Liver (tissue), 9 donors: ENCODE measurements around the gene CDH13. TPM values are rescaled to one million over a fixed set of nuclear protein-coding genes. Genes with fewer than 3 reads are reported as not detected.

ENCODE experiments used
- DNase-seq: peaks from one replicate; pipeline ENCODE4 v3.0.0-alpha.2; 2017; ENCODE audit warnings: low spot score
- H3K27ac ChIP-seq, 2 donors: one replicate each; pipeline ENCODE4 v1.7.0; 2013; ENCODE audit warnings: inconsistent platforms in 2 of 2, low read length in 2 of 2, control low read depth in 1 of 2, low read depth in 1 of 2, mild to moderate bottlenecking in 1 of 2
- H3K27me3 ChIP-seq, 4 donors: one replicate each; pipeline versions ENCODE4 v1.6.1 to v1.7.0; 2013; ENCODE audit warnings: low read length in 3 of 4, inconsistent platforms in 1 of 4, mild to moderate bottlenecking in 1 of 4, moderate library complexity in 1 of 4; ENCODE audit not compliant: control insufficient read depth in 4 of 4, insufficient read depth in 4 of 4
- H3K36me3 ChIP-seq, 4 donors: one replicate each; pipeline versions ENCODE4 v1.6.1 to v1.7.0; 2013; ENCODE audit warnings: low read length in 3 of 4, mild to moderate bottlenecking in 3 of 4, low read depth in 1 of 4, moderate library complexity in 1 of 4; ENCODE audit not compliant: control insufficient read depth in 4 of 4, insufficient read depth in 3 of 4
- H3K4me1 ChIP-seq, 4 donors: one replicate each; pipeline versions ENCODE4 v1.6.1 to v1.7.0; 2013; ENCODE audit warnings: low read length in 3 of 4, mild to moderate bottlenecking in 3 of 4, moderate library complexity in 1 of 4; ENCODE audit not compliant: control insufficient read depth in 4 of 4, insufficient read depth in 4 of 4
- H3K4me3 ChIP-seq, 3 donors: one replicate each; pipeline versions ENCODE4 v1.6.1 to v1.7.0; 2013; ENCODE audit warnings: low read length in 3 of 3, control low read depth in 1 of 3, low read depth in 1 of 3, mild to moderate bottlenecking in 1 of 3
- H3K9ac ChIP-seq, 2 donors: one replicate each; pipeline ENCODE4 v1.7.0; 2013; ENCODE audit warnings: low read length in 2 of 2, mild to moderate bottlenecking in 2 of 2, moderate library complexity in 2 of 2, control low read depth in 1 of 2, low read depth in 1 of 2
- H3K9me3 ChIP-seq, 4 donors: one replicate each; pipeline versions ENCODE4 v1.6.1 to v1.7.0; 2013; ENCODE audit warnings: low read length in 3 of 4; ENCODE audit not compliant: control insufficient read depth in 4 of 4
- EGR1 ChIP-seq, 2 donors: IDR thresholded peaks; 2 replicates each; pipeline ENCODE4 v1.6.1; 2016 to 2018; ENCODE audit warnings: antibody characterized with exemption in 2 of 2, low read depth in 2 of 2
- FOXA1 ChIP-seq: IDR thresholded peaks from 2 replicates; pipeline ENCODE4 v1.6.1; 2016; ENCODE audit warnings: antibody characterized with exemption
- FOXA2 ChIP-seq: IDR thresholded peaks from 2 replicates; pipeline ENCODE4 v1.6.1; 2016; ENCODE audit warnings: antibody characterized with exemption
- GABPA ChIP-seq, 2 donors: IDR thresholded peaks in 1 of 2; conservative IDR thresholded peaks in 1 of 2; 2 replicates each; pipeline ENCODE4 v1.6.1; 2016; ENCODE audit warnings: antibody characterized with exemption in 2 of 2, mild to moderate bottlenecking in 1 of 2, moderate library complexity in 1 of 2
- HNF4A ChIP-seq, 2 donors: conservative IDR thresholded peaks; 2 replicates each; pipeline ENCODE4 v1.6.1; 2016; ENCODE audit warnings: antibody characterized with exemption in 2 of 2, mild to moderate bottlenecking in 2 of 2
- HNF4G ChIP-seq: IDR thresholded peaks from 2 replicates; pipeline ENCODE4 v1.6.1; 2016; ENCODE audit warnings: antibody characterized with exemption
- JUND ChIP-seq, 2 donors: IDR thresholded peaks; 2 replicates each; pipeline ENCODE4 v1.6.1; 2016; ENCODE audit warnings: antibody characterized with exemption in 2 of 2
- NR2F2 ChIP-seq: IDR thresholded peaks from 2 replicates; pipeline ENCODE4 v1.6.1; 2016; ENCODE audit warnings: antibody characterized with exemption
- RAD21 ChIP-seq, 2 donors: IDR thresholded peaks; 2 replicates each; pipeline ENCODE4 v1.6.1; 2016; ENCODE audit warnings: antibody characterized with exemption in 2 of 2, mild to moderate bottlenecking in 2 of 2
- RXRA ChIP-seq, 2 donors: IDR thresholded peaks; 2 replicates each; pipeline ENCODE4 v1.6.1; 2017 to 2018; ENCODE audit warnings: antibody characterized with exemption in 2 of 2, mild to moderate bottlenecking in 1 of 2
- SP1 ChIP-seq: IDR thresholded peaks from 2 replicates; pipeline ENCODE4 v1.6.1; 2018; ENCODE audit warnings: antibody characterized with exemption, mild to moderate bottlenecking
- TAF1 ChIP-seq: conservative IDR thresholded peaks from 2 replicates; pipeline ENCODE4 v1.6.1; 2016; ENCODE audit warnings: antibody characterized with exemption, mild to moderate bottlenecking
- WGBS: extraction: QIAGEN DNeasy Blood & Tissue Kit; methylation state at CpG from one replicate; pipeline ENCODE4 v1.1.7; 2013; 5-methylcytosine and 5-hydroxymethylcytosine counted together
- polyA plus RNA-seq, 2 donors: library from polyadenylated mRNA; stranded (reverse) in 1 of 2; unstranded in 1 of 2; fragments of 200-250 nt in 1 of 2; fragments of >200 nt in 1 of 2; fragmentation: Nextera tagmentation in 1 of 2; extraction: Ambion mirVana in 1 of 2; gene quantifications; one replicate each; pipeline versions ENCODE4 v1.2.1 to v1.2.3, GENCODE V29; 2013 to 2015
- total RNA-seq, 2 donors: library from RNA; depleted of rRNA; stranded (reverse); fragments of >200 nt; gene quantifications; one replicate each; pipeline ENCODE4 v1.2.3, GENCODE V29; 2014
- TF ChIP-seq, protein P1 (sequence below): IDR thresholded peaks from 2 replicates; pipeline ENCODE4 v1.6.1; 2016; ENCODE audit warnings: antibody characterized with exemption, mild to moderate bottlenecking
- TF ChIP-seq, protein P2 (sequence below): IDR thresholded peaks from 2 replicates; pipeline ENCODE4 v1.6.1; 2016; ENCODE audit warnings: antibody characterized with exemption
- TF ChIP-seq, protein P3 (sequence below): IDR thresholded peaks from 2 replicates; pipeline ENCODE4 v1.6.1; 2016; ENCODE audit warnings: antibody characterized with exemption
- TF ChIP-seq, protein P4 (sequence below): fragments of 150-350 bp; IDR thresholded peaks from 2 replicates; pipeline ENCODE4 v1.5.1; 2017; ENCODE audit warnings: improper control_type of control experiment, low read depth, low read length; ENCODE audit not compliant: missing input control
- TF ChIP-seq, protein P5 (sequence below): IDR thresholded peaks from 2 replicates; pipeline ENCODE4 v1.6.1; 2016; ENCODE audit warnings: antibody characterized with exemption
- donor health status: healthy.
- donor health status: healthy.
- donor health status: healthy.
- donor health status: healthy.
- donor health status: healthy.

Gene CDH13
- total and polyA plus RNA-seq, 4 donors, result 0.21 to 1.5 (median 0.58) TPM

DNA sequence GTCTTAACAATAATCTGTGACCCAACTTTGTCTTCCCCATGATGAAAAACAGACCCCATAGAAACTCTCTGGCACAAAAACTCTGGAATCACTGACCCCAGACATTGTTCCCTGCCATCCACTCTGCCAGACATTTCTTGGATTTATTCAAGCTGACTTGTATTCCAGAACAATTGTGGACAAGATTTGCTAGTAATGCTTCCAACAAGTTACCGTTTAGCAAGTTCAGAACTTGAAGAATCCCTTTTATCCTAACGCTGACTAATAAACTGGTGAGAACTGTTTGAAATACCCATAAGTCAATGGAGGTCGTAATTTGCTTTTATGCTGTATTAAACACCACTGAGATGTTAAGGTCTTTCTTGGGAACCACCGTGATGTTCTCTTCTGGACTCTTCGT is 1191.5 kb downstream of the CDH13 start:
- no peak overlapping the region for H3K9ac ChIP-seq
- 84% methylated on average over 5 of the region's 5 CpGs for WGBS
- no peaks in the 10 kb centered on the region for H3K4me1 ChIP-seq
- no peaks in the 10 kb centered on the region for H3K9me3 ChIP-seq
- H3K27me3 ChIP-seq, result no peaks in the 10 kb centered on the region
- TF ChIP-seq HNF4A (conservative IDR thresholded peaks at IDR 0.05), result no peak
- TF ChIP-seq, protein P1, sequence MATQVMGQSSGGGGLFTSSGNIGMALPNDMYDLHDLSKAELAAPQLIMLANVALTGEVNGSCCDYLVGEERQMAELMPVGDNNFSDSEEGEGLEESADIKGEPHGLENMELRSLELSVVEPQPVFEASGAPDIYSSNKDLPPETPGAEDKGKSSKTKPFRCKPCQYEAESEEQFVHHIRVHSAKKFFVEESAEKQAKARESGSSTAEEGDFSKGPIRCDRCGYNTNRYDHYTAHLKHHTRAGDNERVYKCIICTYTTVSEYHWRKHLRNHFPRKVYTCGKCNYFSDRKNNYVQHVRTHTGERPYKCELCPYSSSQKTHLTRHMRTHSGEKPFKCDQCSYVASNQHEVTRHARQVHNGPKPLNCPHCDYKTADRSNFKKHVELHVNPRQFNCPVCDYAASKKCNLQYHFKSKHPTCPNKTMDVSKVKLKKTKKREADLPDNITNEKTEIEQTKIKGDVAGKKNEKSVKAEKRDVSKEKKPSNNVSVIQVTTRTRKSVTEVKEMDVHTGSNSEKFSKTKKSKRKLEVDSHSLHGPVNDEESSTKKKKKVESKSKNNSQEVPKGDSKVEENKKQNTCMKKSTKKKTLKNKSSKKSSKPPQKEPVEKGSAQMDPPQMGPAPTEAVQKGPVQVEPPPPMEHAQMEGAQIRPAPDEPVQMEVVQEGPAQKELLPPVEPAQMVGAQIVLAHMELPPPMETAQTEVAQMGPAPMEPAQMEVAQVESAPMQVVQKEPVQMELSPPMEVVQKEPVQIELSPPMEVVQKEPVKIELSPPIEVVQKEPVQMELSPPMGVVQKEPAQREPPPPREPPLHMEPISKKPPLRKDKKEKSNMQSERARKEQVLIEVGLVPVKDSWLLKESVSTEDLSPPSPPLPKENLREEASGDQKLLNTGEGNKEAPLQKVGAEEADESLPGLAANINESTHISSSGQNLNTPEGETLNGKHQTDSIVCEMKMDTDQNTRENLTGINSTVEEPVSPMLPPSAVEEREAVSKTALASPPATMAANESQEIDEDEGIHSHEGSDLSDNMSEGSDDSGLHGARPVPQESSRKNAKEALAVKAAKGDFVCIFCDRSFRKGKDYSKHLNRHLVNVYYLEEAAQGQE, result no peak
- TF ChIP-seq JUND (IDR thresholded peaks at IDR 0.05), result no peak
- TF ChIP-seq, protein P2, sequence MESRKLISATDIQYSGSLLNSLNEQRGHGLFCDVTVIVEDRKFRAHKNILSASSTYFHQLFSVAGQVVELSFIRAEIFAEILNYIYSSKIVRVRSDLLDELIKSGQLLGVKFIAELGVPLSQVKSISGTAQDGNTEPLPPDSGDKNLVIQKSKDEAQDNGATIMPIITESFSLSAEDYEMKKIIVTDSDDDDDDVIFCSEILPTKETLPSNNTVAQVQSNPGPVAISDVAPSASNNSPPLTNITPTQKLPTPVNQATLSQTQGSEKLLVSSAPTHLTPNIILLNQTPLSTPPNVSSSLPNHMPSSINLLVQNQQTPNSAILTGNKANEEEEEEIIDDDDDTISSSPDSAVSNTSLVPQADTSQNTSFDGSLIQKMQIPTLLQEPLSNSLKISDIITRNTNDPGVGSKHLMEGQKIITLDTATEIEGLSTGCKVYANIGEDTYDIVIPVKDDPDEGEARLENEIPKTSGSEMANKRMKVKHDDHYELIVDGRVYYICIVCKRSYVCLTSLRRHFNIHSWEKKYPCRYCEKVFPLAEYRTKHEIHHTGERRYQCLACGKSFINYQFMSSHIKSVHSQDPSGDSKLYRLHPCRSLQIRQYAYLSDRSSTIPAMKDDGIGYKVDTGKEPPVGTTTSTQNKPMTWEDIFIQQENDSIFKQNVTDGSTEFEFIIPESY, result no peak
- TF ChIP-seq, protein P3, sequence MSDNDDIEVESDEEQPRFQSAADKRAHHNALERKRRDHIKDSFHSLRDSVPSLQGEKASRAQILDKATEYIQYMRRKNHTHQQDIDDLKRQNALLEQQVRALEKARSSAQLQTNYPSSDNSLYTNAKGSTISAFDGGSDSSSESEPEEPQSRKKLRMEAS, result no peak
- no peak for TF ChIP-seq NR2F2
- no peak for TF ChIP-seq SP1
- no peak for TF ChIP-seq FOXA2
- no peak for TF ChIP-seq TAF1
- TF ChIP-seq EGR1 (IDR thresholded peaks at IDR 0.05; ENCODE audit: low read depth in 2 of 2), result no peak
- no peak for TF ChIP-seq GABPA (IDR thresholded peaks at IDR 0.05 in 1 of 2, conservative IDR thresholded peaks at IDR 0.05 in 1 of 2)
- no peak for TF ChIP-seq RAD21 (IDR thresholded peaks at IDR 0.05)
- no peak for TF ChIP-seq FOXA1
- TF ChIP-seq, protein P4, sequence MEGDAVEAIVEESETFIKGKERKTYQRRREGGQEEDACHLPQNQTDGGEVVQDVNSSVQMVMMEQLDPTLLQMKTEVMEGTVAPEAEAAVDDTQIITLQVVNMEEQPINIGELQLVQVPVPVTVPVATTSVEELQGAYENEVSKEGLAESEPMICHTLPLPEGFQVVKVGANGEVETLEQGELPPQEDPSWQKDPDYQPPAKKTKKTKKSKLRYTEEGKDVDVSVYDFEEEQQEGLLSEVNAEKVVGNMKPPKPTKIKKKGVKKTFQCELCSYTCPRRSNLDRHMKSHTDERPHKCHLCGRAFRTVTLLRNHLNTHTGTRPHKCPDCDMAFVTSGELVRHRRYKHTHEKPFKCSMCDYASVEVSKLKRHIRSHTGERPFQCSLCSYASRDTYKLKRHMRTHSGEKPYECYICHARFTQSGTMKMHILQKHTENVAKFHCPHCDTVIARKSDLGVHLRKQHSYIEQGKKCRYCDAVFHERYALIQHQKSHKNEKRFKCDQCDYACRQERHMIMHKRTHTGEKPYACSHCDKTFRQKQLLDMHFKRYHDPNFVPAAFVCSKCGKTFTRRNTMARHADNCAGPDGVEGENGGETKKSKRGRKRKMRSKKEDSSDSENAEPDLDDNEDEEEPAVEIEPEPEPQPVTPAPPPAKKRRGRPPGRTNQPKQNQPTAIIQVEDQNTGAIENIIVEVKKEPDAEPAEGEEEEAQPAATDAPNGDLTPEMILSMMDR, result no peak
- TF ChIP-seq HNF4G, result no peak
- TF ChIP-seq, protein P5, sequence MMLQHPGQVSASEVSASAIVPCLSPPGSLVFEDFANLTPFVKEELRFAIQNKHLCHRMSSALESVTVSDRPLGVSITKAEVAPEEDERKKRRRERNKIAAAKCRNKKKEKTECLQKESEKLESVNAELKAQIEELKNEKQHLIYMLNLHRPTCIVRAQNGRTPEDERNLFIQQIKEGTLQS, result no peak
- no peak for DNase-seq
- no peaks in the 10 kb centered on the region for H3K36me3 ChIP-seq
- H3K27ac ChIP-seq, result no peak overlapping the region
- H3K4me3 ChIP-seq, result no peak overlapping the region

DNA sequence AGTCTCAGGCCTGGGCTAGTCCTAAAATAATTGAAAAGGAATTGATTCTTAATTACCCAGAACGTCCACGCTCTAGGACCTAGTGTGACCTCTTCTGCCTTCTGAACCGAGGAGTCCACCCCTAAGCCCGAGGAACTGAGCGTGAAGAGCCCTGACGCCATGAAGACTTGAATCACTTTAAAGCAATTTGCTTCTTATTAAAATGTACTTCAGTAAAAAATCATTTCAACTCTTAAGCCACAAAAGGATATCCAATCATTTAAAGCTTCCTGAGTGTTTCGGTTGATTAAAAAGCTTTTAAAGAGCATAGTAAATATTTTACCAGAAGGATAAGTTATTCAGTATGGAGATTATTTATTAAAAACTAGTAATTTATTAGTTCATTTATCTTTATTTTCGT is 1192.6 kb downstream of the CDH13 start:
- Histone ChIP-seq H3K27me3 (no peaks in the 10 kb centered on the region), H3K4me3 (no peak overlapping the region), H3K27ac (no peak overlapping the region), H3K36me3 (no peaks in the 10 kb centered on the region), H3K9me3 (no peaks in the 10 kb centered on the region), H3K4me1 (no peaks in the 10 kb centered on the region), H3K9ac (no peak overlapping the region)
- 82% methylated on average over 8 of the region's 8 CpGs for WGBS
- DNase-seq, result no peak
- TF ChIP-seq GABPA (IDR thresholded peaks at IDR 0.05 in 1 of 2, conservative IDR thresholded peaks at IDR 0.05 in 1 of 2) (no peak), NR2F2 (no peak), FOXA1 (no peak), RXRA (IDR thresholded peaks at IDR 0.05) (no peak), HNF4G (no peak), EGR1 (IDR thresholded peaks at IDR 0.05; ENCODE audit: low read depth in 2 of 2) (no peak), SP1 (no peak), FOXA2 (no peak)
- TF ChIP-seq, protein P1, result no peak
- TF ChIP-seq, protein P4, result no peak
